Measurements from ENCODE around the gene TSPAN7.

DNA sequence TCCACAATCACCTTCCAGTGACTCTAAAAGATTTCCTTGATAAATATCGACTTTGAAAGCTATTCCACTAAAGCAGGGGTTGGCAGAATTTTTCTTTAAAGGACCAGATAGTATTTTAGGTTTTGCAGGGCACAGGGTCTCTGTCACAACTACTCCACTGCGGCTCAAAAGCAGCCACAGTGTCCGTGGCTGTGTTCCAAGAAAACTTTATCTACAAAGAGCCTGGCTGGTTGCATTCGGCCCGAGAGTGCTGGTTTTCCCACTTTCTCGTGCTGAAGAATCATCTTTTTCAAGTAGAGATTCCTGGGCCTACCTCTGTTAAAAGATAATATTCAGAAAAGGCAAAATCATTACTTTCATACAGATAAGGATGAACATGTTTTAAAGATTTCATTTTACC, 55.6 kb downstream of the TSPAN7 start:
- TF ChIP-seq, protein P1, sequence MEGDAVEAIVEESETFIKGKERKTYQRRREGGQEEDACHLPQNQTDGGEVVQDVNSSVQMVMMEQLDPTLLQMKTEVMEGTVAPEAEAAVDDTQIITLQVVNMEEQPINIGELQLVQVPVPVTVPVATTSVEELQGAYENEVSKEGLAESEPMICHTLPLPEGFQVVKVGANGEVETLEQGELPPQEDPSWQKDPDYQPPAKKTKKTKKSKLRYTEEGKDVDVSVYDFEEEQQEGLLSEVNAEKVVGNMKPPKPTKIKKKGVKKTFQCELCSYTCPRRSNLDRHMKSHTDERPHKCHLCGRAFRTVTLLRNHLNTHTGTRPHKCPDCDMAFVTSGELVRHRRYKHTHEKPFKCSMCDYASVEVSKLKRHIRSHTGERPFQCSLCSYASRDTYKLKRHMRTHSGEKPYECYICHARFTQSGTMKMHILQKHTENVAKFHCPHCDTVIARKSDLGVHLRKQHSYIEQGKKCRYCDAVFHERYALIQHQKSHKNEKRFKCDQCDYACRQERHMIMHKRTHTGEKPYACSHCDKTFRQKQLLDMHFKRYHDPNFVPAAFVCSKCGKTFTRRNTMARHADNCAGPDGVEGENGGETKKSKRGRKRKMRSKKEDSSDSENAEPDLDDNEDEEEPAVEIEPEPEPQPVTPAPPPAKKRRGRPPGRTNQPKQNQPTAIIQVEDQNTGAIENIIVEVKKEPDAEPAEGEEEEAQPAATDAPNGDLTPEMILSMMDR (IDR thresholded peaks at IDR 0.05; ENCODE audit: insufficient read depth, low read length) = no peak
- TF ChIP-seq POLR2AphosphoS5 (IDR thresholded peaks at IDR 0.05; ENCODE audit: low read depth) (no peak), GABPA (IDR thresholded peaks at IDR 0.05; ENCODE audit: low read depth) (no peak)
